Spleen (tissue), 7 donors: Measurements from ENCODE around the gene LRIG1.

Experiments used
- CTCF ChIP-seq, 11 experiments: fragments of 200-600 bp in 7 of 11; fragments of 450-650 bp in 4 of 11; sonication (generic) in 4 of 11; IDR thresholded peaks in 8 of 11; conservative IDR thresholded peaks in 3 of 11; 1 replicate in 7 of 11; 2 replicates in 4 of 11; pipeline versions ENCODE4 v1.4.0 to v1.8.0; 2016 to 2021; ENCODE audit warnings: antibody characterized with exemption in 11 of 11, inconsistent platforms in 4 of 11, mild to moderate bottlenecking in 1 of 11
- POLR2AphosphoS5 ChIP-seq, 3 donors: sonication (generic); formaldehyde crosslinking; IDR thresholded peaks; one replicate each; pipeline ENCODE4 v1.5.1; 2017; ENCODE audit warnings: antibody characterized with exemption in 3 of 3
- donor health status: DM: no; HTN: no; CAD: no; lungs with moderate emphysema.
- donor health status: DM: no; HTN: no; CAD: no.
- donor health status: DM: no; HTN: no; CAD: no.

GRCh38 chr3:66370179-66370578 lies 130.6 kb downstream of the LRIG1 start:
- TF ChIP-seq POLR2AphosphoS5 (IDR thresholded peaks at IDR 0.05) = no peak
- no peak for TF ChIP-seq CTCF (IDR thresholded peaks at IDR 0.05 in 8 of 11, conservative IDR thresholded peaks at IDR 0.05 in 3 of 11)
